Activated CD8-positive, alpha-beta memory T cell treated with anti-CD3 and anti-CD28 coated beads for 1 hour (primary cell): ENCODE results near the gene ERGIC1.
"Not testable (repeated sequence)": the region's sequence is repeated elsewhere in the genome, so short reads cannot be mapped to it uniquely, and the experiment has no call there.

ENCODE experiments used
- DNase-seq, 2 donors: peaks; one replicate each; pipeline ENCODE4 v3.0.0-alpha.2; 2020; ENCODE audit warnings: low read depth in 1 of 2; ENCODE audit errors: extremely low read depth in 1 of 2

Gene ERGIC1

GRCh38 chr5:172877466-172878260 is 43.6 kb downstream of the ERGIC1 start:
- no peak for DNase-seq

- DNase-seq, result no peak
These were observed 44.5 kb downstream of the ERGIC1 start for GRCh38 chr5:172878585-172878932.

- no peak for DNase-seq
These were observed 45.1 kb downstream of the ERGIC1 start for GRCh38 chr5:172878933-172879752.

- no peak for DNase-seq
These were observed 47.8 kb downstream of the ERGIC1 start for GRCh38 chr5:172881691-172882370.

GRCh38 chr5:172883066-172883465 is 49.0 kb downstream of the ERGIC1 start:
- DNase-seq, result no peak

- no peak for DNase-seq
These were observed 51.7 kb downstream of the ERGIC1 start for GRCh38 chr5:172885597-172886340.

- no peak for DNase-seq
These were observed 52.4 kb downstream of the ERGIC1 start for GRCh38 chr5:172886476-172886875.

- no peak for DNase-seq
These were observed 53.0 kb downstream of the ERGIC1 start for GRCh38 chr5:172886974-172887501.

- no peak for DNase-seq
These were observed 53.6 kb downstream of the ERGIC1 start for GRCh38 chr5:172887692-172888091.

GRCh38 chr5:172890659-172891058 is 56.6 kb downstream of the ERGIC1 start:
- DNase-seq, result no peak

- no peak for DNase-seq
These were observed 57.8 kb downstream of the ERGIC1 start for GRCh38 chr5:172891716-172892421.

- no peak for DNase-seq
These were observed 58.7 kb downstream of the ERGIC1 start for GRCh38 chr5:172892713-172893112.

GRCh38 chr5:172894767-172895388 is 60.8 kb downstream of the ERGIC1 start:
- no peak for DNase-seq

GRCh38 chr5:172895549-172895948 is 61.5 kb downstream of the ERGIC1 start:
- DNase-seq, result no peak

GRCh38 chr5:172896465-172896864 is 62.4 kb downstream of the ERGIC1 start:
- no peak for DNase-seq

- DNase-seq, result not testable (repeated sequence)
These were observed 63.0 kb downstream of the ERGIC1 start for GRCh38 chr5:172897067-172897466.

GRCh38 chr5:172897481-172898217 is 63.6 kb downstream of the ERGIC1 start:
- no peak for DNase-seq

GRCh38 chr5:172898218-172898842 is 64.3 kb downstream of the ERGIC1 start:
- DNase-seq, result no peak
